Subcutaneous abdominal adipose tissue (tissue), 5 donors: ENCODE results near the gene ADARB1.

Experiments used
- H3K27ac ChIP-seq: one replicate; pipeline ENCODE4 v1.7.0; 2013; ENCODE audit warnings: low read depth, mild to moderate bottlenecking, inconsistent platforms, low read length, moderate library complexity
- H3K27me3 ChIP-seq, 5 donors: one replicate each; pipeline ENCODE4 v1.7.0; 2013; ENCODE audit warnings: low read length in 5 of 5, inconsistent platforms in 1 of 5; ENCODE audit not compliant: control insufficient read depth in 5 of 5, insufficient read depth in 4 of 5
- H3K36me3 ChIP-seq, 5 donors: one replicate each; pipeline ENCODE4 v1.7.0; 2013; ENCODE audit warnings: low read length in 5 of 5; ENCODE audit not compliant: control insufficient read depth in 5 of 5, insufficient read depth in 5 of 5
- H3K4me1 ChIP-seq, 5 donors: one replicate each; pipeline ENCODE4 v1.7.0; 2013; ENCODE audit warnings: low read length in 5 of 5, mild to moderate bottlenecking in 3 of 5, moderate library complexity in 1 of 5; ENCODE audit not compliant: control insufficient read depth in 5 of 5, insufficient read depth in 5 of 5
- H3K4me3 ChIP-seq, 5 donors: one replicate each; pipeline ENCODE4 v1.7.0; 2013; ENCODE audit warnings: low read length in 5 of 5, low read depth in 1 of 5
- H3K9ac ChIP-seq, 5 donors: one replicate each; pipeline ENCODE4 v1.7.0; 2013; ENCODE audit warnings: low read length in 5 of 5, mild to moderate bottlenecking in 4 of 5, moderate library complexity in 3 of 5
- H3K9me3 ChIP-seq, 5 donors: one replicate each; pipeline ENCODE4 v1.7.0; 2013; ENCODE audit warnings: low read length in 5 of 5; ENCODE audit not compliant: control insufficient read depth in 5 of 5
- donor health status: healthy.
- donor health status: healthy.
- donor health status: healthy.
- donor health status: healthy.
- donor health status: healthy.

Gene ADARB1

DNA sequence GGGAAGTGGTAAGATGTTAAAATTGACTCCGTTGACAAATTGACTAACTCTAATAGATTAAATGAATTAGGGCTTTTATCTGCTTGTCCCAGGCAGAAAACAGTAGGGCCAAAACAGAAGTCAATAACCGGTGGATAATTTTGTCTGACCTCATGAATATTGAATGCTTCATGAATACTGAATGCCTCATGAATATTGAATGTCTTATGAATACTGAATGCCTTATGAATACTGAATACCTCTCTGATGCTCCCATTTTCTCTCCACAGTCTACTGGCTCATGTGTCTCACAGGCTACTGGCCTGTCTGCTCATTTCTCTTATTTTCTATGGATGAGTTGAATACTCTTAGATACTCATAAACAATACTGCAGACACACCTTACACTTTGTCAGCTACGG, 157.3 kb downstream of the ADARB1 start:
- Histone ChIP-seq H3K27me3 (peaks cover 0 to 27% (median 12%) of the 10 kb centered on the region in 5 donors), H3K9me3 (no peaks in the 10 kb centered on the region), H3K4me1 (peaks cover 0 to 5% (median 0%) of the 10 kb centered on the region in 5 donors), H3K9ac (no peak overlapping the region), H3K27ac (no peak overlapping the region), H3K36me3 (no peaks in the 10 kb centered on the region), H3K4me3 (no peak overlapping the region)

DNA sequence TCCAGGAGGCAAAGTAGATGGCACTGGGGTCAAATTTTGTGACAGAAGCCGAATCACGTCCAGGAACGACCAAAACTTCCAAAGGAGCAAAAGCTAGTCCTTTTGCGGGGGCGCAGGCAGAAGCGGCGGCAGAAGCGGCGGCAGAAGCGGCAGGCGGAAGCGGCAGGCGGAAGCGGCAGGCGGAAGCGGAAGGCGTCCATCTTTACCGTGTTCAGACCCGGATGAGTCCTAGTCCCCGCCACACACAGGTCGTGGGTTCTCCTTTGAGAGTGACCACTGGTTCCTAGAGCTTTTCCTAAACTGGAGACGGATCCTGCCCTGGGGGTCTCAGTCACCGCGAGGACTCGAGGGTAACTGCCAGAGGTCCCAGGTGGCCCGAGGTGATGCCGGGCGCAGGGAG, 159.7 kb downstream of the ADARB1 start:
- H3K4me3 ChIP-seq, result peak overlapping the region in 1 of 5 donors; percentile 22
- peaks cover 0 to 20% (median 6%) of the 10 kb centered on the region in 5 donors for H3K27me3 ChIP-seq
- no peaks in the 10 kb centered on the region for H3K36me3 ChIP-seq
- no peaks in the 10 kb centered on the region for H3K9me3 ChIP-seq
- H3K9ac ChIP-seq, result no peak overlapping the region
- H3K4me1 ChIP-seq, result no peaks in the 10 kb centered on the region
- no peak overlapping the region for H3K27ac ChIP-seq

GRCh38 chr21:45234965-45235364, 160.6 kb downstream of the ADARB1 start:
- H3K27ac ChIP-seq, result no peak overlapping the region
- no peaks in the 10 kb centered on the region for H3K4me1 ChIP-seq
- no peak overlapping the region for H3K9ac ChIP-seq
- H3K4me3 ChIP-seq, result no peak overlapping the region
- peaks cover 0 to 20% (median 6%) of the 10 kb centered on the region in 5 donors for H3K27me3 ChIP-seq
- no peaks in the 10 kb centered on the region for H3K9me3 ChIP-seq
- H3K36me3 ChIP-seq, result no peaks in the 10 kb centered on the region

GRCh38 chr21:45235488-45235887, 161.1 kb downstream of the ADARB1 start:
- Histone ChIP-seq H3K9me3 (no peaks in the 10 kb centered on the region), H3K36me3 (no peaks in the 10 kb centered on the region), H3K9ac (no peak overlapping the region), H3K27me3 (peaks cover 0 to 20% (median 6%) of the 10 kb centered on the region in 5 donors), H3K4me1 (no peaks in the 10 kb centered on the region), H3K27ac (no peak overlapping the region), H3K4me3 (no peak overlapping the region)

- Histone ChIP-seq H3K9me3 (peaks cover 0 to 6% (median 6%) of the 10 kb centered on the region in 5 donors), H3K4me3 (no peak overlapping the region), H3K27ac (no peak overlapping the region), H3K36me3 (no peaks in the 10 kb centered on the region), H3K9ac (no peak overlapping the region), H3K4me1 (no peaks in the 10 kb centered on the region), H3K27me3 (peaks cover 0 to 22% (median 6%) of the 10 kb centered on the region in 5 donors)
Observed at GRCh38 chr21:45236481-45236880, 162.1 kb downstream of the ADARB1 start.

- Histone ChIP-seq H3K9me3 (peaks cover 0 to 15% (median 10%) of the 10 kb centered on the region in 5 donors), H3K4me3 (no peak overlapping the region), H3K9ac (no peak overlapping the region), H3K27ac (no peak overlapping the region), H3K4me1 (no peaks in the 10 kb centered on the region), H3K27me3 (peaks cover 0 to 20% (median 6%) of the 10 kb centered on the region in 5 donors), H3K36me3 (no peaks in the 10 kb centered on the region)
Observed at GRCh38 chr21:45237401-45237800, 163.0 kb downstream of the ADARB1 start.

- no peak overlapping the region for H3K9ac ChIP-seq
- no peaks in the 10 kb centered on the region for H3K36me3 ChIP-seq
- H3K4me1 ChIP-seq, result no peaks in the 10 kb centered on the region
- H3K9me3 ChIP-seq, result peaks cover 4 to 27% (median 22%) of the 10 kb centered on the region in 5 donors
- peaks cover 0 to 18% (median 6%) of the 10 kb centered on the region in 5 donors for H3K27me3 ChIP-seq
- H3K4me3 ChIP-seq, result peak overlapping the region in 2 of 5 donors; percentile 4 to 31
- H3K27ac ChIP-seq, result no peak overlapping the region
Observed at GRCh38 chr21:45241357-45241756, 167.0 kb downstream of the ADARB1 start.

DNA sequence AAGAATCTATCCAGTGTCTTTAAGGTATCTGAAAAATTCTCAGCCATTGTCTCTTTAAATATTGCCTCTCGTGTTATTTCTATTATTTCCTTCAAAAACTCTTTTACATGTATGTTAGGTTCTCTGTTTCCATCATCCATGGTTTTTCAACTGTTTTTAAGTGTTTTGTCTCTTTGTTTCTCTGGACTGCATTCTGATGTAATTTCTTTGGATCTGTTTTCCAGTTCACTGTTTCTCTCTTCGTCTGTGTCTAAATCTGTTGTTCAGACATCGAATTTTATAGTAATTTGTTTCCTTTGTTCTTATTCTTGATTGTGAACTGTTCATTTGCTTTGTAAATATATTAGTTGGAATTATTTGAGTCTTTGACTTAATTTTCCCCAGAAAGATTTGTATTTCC, 169.2 kb downstream of the ADARB1 start:
- H3K27me3 ChIP-seq, result peaks cover 0 to 18% (median 8%) of the 10 kb centered on the region in 5 donors
- peaks cover 0 to 4% (median 3%) of the 10 kb centered on the region in 5 donors for H3K4me1 ChIP-seq
- no peak overlapping the region for H3K9ac ChIP-seq
- H3K36me3 ChIP-seq, result no peaks in the 10 kb centered on the region
- H3K27ac ChIP-seq, result no peak overlapping the region
- H3K9me3 ChIP-seq, result peaks cover 4 to 27% (median 22%) of the 10 kb centered on the region in 5 donors
- no peak overlapping the region for H3K4me3 ChIP-seq

DNA sequence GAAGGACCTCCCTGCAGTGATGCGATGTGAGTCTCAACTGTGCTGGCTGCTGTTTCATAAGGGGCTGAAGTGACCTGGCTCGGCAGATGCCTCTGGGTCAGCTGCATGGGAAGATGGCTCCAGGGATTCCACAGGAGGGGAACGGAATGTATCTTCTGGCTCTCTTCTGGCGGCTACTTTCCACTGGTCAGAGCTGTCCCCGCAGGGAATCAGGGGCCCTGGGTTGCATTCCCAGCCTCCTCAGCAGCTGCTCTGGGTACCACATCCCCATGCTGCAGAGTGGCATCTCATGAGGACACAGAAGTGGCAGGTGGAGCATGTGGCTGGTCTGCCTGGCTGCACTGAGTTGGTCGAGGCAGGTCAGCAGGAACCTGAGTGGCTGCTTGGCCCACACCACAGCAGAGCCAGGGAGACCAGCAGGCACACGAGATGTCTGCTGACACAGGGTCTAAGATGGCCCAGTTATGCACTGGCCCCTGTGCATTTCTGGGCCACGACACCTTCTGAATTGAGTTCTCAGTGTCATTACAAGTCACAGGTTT, 170.5 kb downstream of the ADARB1 start:
- Histone ChIP-seq H3K4me3 (no peak overlapping the region), H3K27me3 (peaks cover 0 to 18% (median 8%) of the 10 kb centered on the region in 5 donors), H3K9ac (no peak overlapping the region), H3K36me3 (no peaks in the 10 kb centered on the region), H3K9me3 (peaks cover 4 to 27% (median 22%) of the 10 kb centered on the region in 5 donors), H3K4me1 (peaks cover 0 to 11% (median 9%) of the 10 kb centered on the region in 5 donors), H3K27ac (no peak overlapping the region)

GRCh38 chr21:45246386-45247320, 172.3 kb downstream of the ADARB1 start:
- Histone ChIP-seq H3K9ac (no peak overlapping the region), H3K4me3 (no peak overlapping the region), H3K27ac (no peak overlapping the region), H3K4me1 (peaks cover 0 to 11% (median 9%) of the 10 kb centered on the region in 5 donors), H3K9me3 (peaks cover 4 to 19% (median 16%) of the 10 kb centered on the region in 5 donors), H3K27me3 (peaks cover 0 to 14% (median 8%) of the 10 kb centered on the region in 5 donors), H3K36me3 (no peaks in the 10 kb centered on the region)
